ENCODE data around the gene SUSD2.

Gene SUSD2

GRCh38 chr22:24145446-24146193 is 35.7 kb upstream of the SUSD2 start:
- DNase-seq (ENCODE audit: low spot score), result no peak
- H3K9me3 Mint-ChIP-seq, result no peaks in the 10 kb centered on the region
- peaks cover 6% of the 10 kb centered on the region for H3K36me3 Mint-ChIP-seq (ENCODE audit: low read depth)
- H3K27ac Mint-ChIP-seq, result peak overlapping the region; percentile 56
- H3K4me3 Mint-ChIP-seq, result peak overlapping the region; percentile 44
- no peaks in the 10 kb centered on the region for H3K27me3 Mint-ChIP-seq (ENCODE audit: low read depth)
- peaks cover 40% of the 10 kb centered on the region for H3K4me1 Mint-ChIP-seq (ENCODE audit: low read depth)

- peaks cover 6% of the 10 kb centered on the region for H3K36me3 Mint-ChIP-seq (ENCODE audit: low read depth)
- H3K4me1 Mint-ChIP-seq (ENCODE audit: low read depth), result peaks cover 39% of the 10 kb centered on the region
- H3K9me3 Mint-ChIP-seq, result no peaks in the 10 kb centered on the region
- H3K27ac Mint-ChIP-seq, result peak overlapping the region; percentile 56
- H3K27me3 Mint-ChIP-seq (ENCODE audit: low read depth), result no peaks in the 10 kb centered on the region
- DNase-seq (ENCODE audit: low spot score), result peak; percentile 10
- H3K4me3 Mint-ChIP-seq, result peak overlapping the region; percentile 44
Measured at GRCh38 chr22:24146194-24146616, 35.1 kb upstream of the SUSD2 start.

GRCh38 chr22:24146791-24147353 is 34.4 kb upstream of the SUSD2 start:
- Mint-ChIP-seq H3K4me3 (no peak overlapping the region), H3K4me1 (ENCODE audit: low read depth) (peaks cover 32% of the 10 kb centered on the region), H3K27ac (no peak overlapping the region), H3K36me3 (ENCODE audit: low read depth) (peaks cover 6% of the 10 kb centered on the region), H3K27me3 (ENCODE audit: low read depth) (no peaks in the 10 kb centered on the region), H3K9me3 (no peaks in the 10 kb centered on the region)
- no peak for DNase-seq (ENCODE audit: low spot score)

- peaks cover 34% of the 10 kb centered on the region for H3K4me1 Mint-ChIP-seq (ENCODE audit: low read depth)
- no peak overlapping the region for H3K4me3 Mint-ChIP-seq
- no peak for DNase-seq (ENCODE audit: low spot score)
- peak overlapping the region; percentile 78 for H3K27ac Mint-ChIP-seq
- no peaks in the 10 kb centered on the region for H3K27me3 Mint-ChIP-seq (ENCODE audit: low read depth)
- H3K36me3 Mint-ChIP-seq (ENCODE audit: low read depth), result peaks cover 4% of the 10 kb centered on the region
- H3K9me3 Mint-ChIP-seq, result no peaks in the 10 kb centered on the region
Measured at GRCh38 chr22:24147666-24148065, 33.6 kb upstream of the SUSD2 start.

GRCh38 chr22:24148266-24149197 is 32.8 kb upstream of the SUSD2 start:
- DNase-seq (ENCODE audit: low spot score), result no peak
- peaks cover 6% of the 10 kb centered on the region for H3K36me3 Mint-ChIP-seq (ENCODE audit: low read depth)
- no peaks in the 10 kb centered on the region for H3K9me3 Mint-ChIP-seq
- no peaks in the 10 kb centered on the region for H3K27me3 Mint-ChIP-seq (ENCODE audit: low read depth)
- H3K27ac Mint-ChIP-seq, result peak overlapping the region; percentile 28
- peaks cover 40% of the 10 kb centered on the region for H3K4me1 Mint-ChIP-seq (ENCODE audit: low read depth)
- no peak overlapping the region for H3K4me3 Mint-ChIP-seq

GRCh38 chr22:24149198-24149590 is 32.1 kb upstream of the SUSD2 start:
- Mint-ChIP-seq H3K9me3 (no peaks in the 10 kb centered on the region), H3K36me3 (ENCODE audit: low read depth) (peaks cover 8% of the 10 kb centered on the region), H3K27ac (no peak overlapping the region), H3K4me1 (ENCODE audit: low read depth) (peaks cover 47% of the 10 kb centered on the region), H3K27me3 (ENCODE audit: low read depth) (no peaks in the 10 kb centered on the region), H3K4me3 (no peak overlapping the region)
- DNase-seq (ENCODE audit: low spot score), result no peak

- peak overlapping the region; percentile 92 for H3K27ac Mint-ChIP-seq
- no peaks in the 10 kb centered on the region for H3K9me3 Mint-ChIP-seq
- peaks cover 52% of the 10 kb centered on the region for H3K4me1 Mint-ChIP-seq (ENCODE audit: low read depth)
- H3K27me3 Mint-ChIP-seq (ENCODE audit: low read depth), result no peaks in the 10 kb centered on the region
- peak overlapping the region; percentile 83 for H3K4me3 Mint-ChIP-seq
- DNase-seq (ENCODE audit: low spot score), result peak; percentile 11
- peaks cover 10% of the 10 kb centered on the region for H3K36me3 Mint-ChIP-seq (ENCODE audit: low read depth)
Measured at GRCh38 chr22:24153353-24153752, 27.9 kb upstream of the SUSD2 start.

- Mint-ChIP-seq H3K27me3 (ENCODE audit: low read depth) (no peaks in the 10 kb centered on the region), H3K27ac (peak overlapping the region; percentile 92), H3K4me3 (peak overlapping the region; percentile 83), H3K4me1 (ENCODE audit: low read depth) (peaks cover 55% of the 10 kb centered on the region), H3K9me3 (no peaks in the 10 kb centered on the region), H3K36me3 (ENCODE audit: low read depth) (peaks cover 10% of the 10 kb centered on the region)
- DNase-seq (ENCODE audit: low spot score), result peak; percentile 12
Measured at GRCh38 chr22:24153959-24154358, 27.3 kb upstream of the SUSD2 start.

GRCh38 chr22:24154826-24155225 is 26.5 kb upstream of the SUSD2 start:
- Mint-ChIP-seq H3K36me3 (ENCODE audit: low read depth) (peaks cover 8% of the 10 kb centered on the region), H3K9me3 (no peaks in the 10 kb centered on the region), H3K27ac (peak overlapping the region; percentile 92), H3K4me3 (peak overlapping the region; percentile 83), H3K4me1 (ENCODE audit: low read depth) (peaks cover 52% of the 10 kb centered on the region), H3K27me3 (ENCODE audit: low read depth) (no peaks in the 10 kb centered on the region)
- DNase-seq (ENCODE audit: low spot score), result no peak

GRCh38 chr22:24155627-24156140 is 25.6 kb upstream of the SUSD2 start:
- H3K27me3 Mint-ChIP-seq (ENCODE audit: low read depth), result no peaks in the 10 kb centered on the region

GRCh38 chr22:24156141-24156912 is 25.0 kb upstream of the SUSD2 start:
- peak; percentile 75 for DNase-seq (ENCODE audit: low spot score)
- H3K36me3 Mint-ChIP-seq (ENCODE audit: low read depth), result peaks cover 10% of the 10 kb centered on the region
- H3K9me3 Mint-ChIP-seq, result no peaks in the 10 kb centered on the region
- H3K4me3 Mint-ChIP-seq, result peak overlapping the region; percentile 95
- peaks cover 52% of the 10 kb centered on the region for H3K4me1 Mint-ChIP-seq (ENCODE audit: low read depth)
- peak overlapping the region; percentile 92 for H3K27ac Mint-ChIP-seq
- H3K27me3 Mint-ChIP-seq (ENCODE audit: low read depth), result no peaks in the 10 kb centered on the region

More at GRCh38 chr22:24155627-24156140, 25.6 kb upstream of the SUSD2 start:
- Mint-ChIP-seq H3K4me1 (ENCODE audit: low read depth) (peaks cover 52% of the 10 kb centered on the region), H3K27ac (peak overlapping the region; percentile 85), H3K9me3 (no peaks in the 10 kb centered on the region), H3K4me3 (peak overlapping the region; percentile 83), H3K36me3 (ENCODE audit: low read depth) (peaks cover 10% of the 10 kb centered on the region)
- no peak for DNase-seq (ENCODE audit: low spot score)

- DNase-seq (ENCODE audit: low spot score), result peak; percentile 87
- Mint-ChIP-seq H3K36me3 (ENCODE audit: low read depth) (peaks cover 10% of the 10 kb centered on the region), H3K4me1 (ENCODE audit: low read depth) (peaks cover 52% of the 10 kb centered on the region), H3K27me3 (ENCODE audit: low read depth) (no peaks in the 10 kb centered on the region), H3K9me3 (no peaks in the 10 kb centered on the region), H3K27ac (peak overlapping the region; percentile 92), H3K4me3 (peak overlapping the region; percentile 95)
Measured at GRCh38 chr22:24156913-24157821, 24.1 kb upstream of the SUSD2 start.

Data from T-helper 2 cell treated with Interferon-gamma antibody and Interleukin-4, amounts not matched to agents 5 μg/mL and 100 μg/mL, for 36 hours (primary cell).